ENCODE data around the gene SYT12. TPM values are rescaled to one million over a fixed set of nuclear protein-coding genes. Genes with fewer than 3 reads are reported as not detected.

Gene SYT12
- total and polyA plus RNA-seq, 2 donors (not counting 3 experiments of a cell fraction or from before 2014, with no cell fraction given): not detected

- FAIRE-seq (peak; percentile 15), DNase-seq (ENCODE audit: low read depth, low spot score) (peak; percentile 21)
- H3K27ac ChIP-seq (ENCODE audit: insufficient read depth, low read depth, low read length): no peak within 1 kb of the TSS
- no peak for TF ChIP-seq MYC (IDR thresholded peaks at IDR 0.05; ENCODE audit: low read depth, low read length)
- no peak for TF ChIP-seq JUN (IDR thresholded peaks at IDR 0.05; ENCODE audit: borderline replicate concordance, insufficient read depth, insufficient read length, low read depth)
- H3K4me1 ChIP-seq (ENCODE audit: control insufficient read depth, extremely low read depth, insufficient read depth, low read length): peaks cover 23% of the 10 kb centered on the region
- no peaks in the 10 kb centered on the region for H4K20me1 ChIP-seq (replicated peaks; ENCODE audit: control insufficient read depth, extremely low read depth, insufficient read depth, low read length)
- intact Hi-C loops (cut with micrococcal nuclease): no loop called here
- no peak within 1 kb of the TSS for H3K9ac ChIP-seq (replicated peaks; ENCODE audit: extremely low read depth, insufficient read depth, low read length)
- H3K9me1 ChIP-seq (replicated peaks; ENCODE audit: control insufficient read depth, extremely low read depth, insufficient read depth, low read length): no peaks in the 10 kb centered on the region
- POLR2A ChIA-PET: no interaction called here
- H3K9me3 ChIP-seq (replicated peaks; ENCODE audit: control insufficient read depth, insufficient read depth, low read length): no peaks in the 10 kb centered on the region
- H3K4me2 ChIP-seq (ENCODE audit: insufficient read depth, low read length): peak within 1 kb of the TSS; percentile 45
- H3K79me2 ChIP-seq (ENCODE audit: control insufficient read depth, insufficient read depth, low read length): no peaks in the 10 kb centered on the region
- BruUV-seq (replicated peaks): no TSS peak
- CTCF ChIA-PET: interaction anchor here (0.7 to 7.5 kb wide), 4 partner anchors 15 to 173 kb away, joined by 3 to 129 read pairs (median 4); no protein-coding TSS in a partner anchor
- peak within 1 kb of the TSS; percentile 86 for H2AFZ ChIP-seq (ENCODE audit: low read depth, low read length)
- no peaks in the 10 kb centered on the region for H3K36me3 ChIP-seq (ENCODE audit: control insufficient read depth in 2 of 2, extremely low read depth in 1 of 2, insufficient read depth in 2 of 2, low read length in 2 of 2)
- H3K4me3 ChIP-seq (replicated peaks in 1 of 3; ENCODE audit: insufficient read depth in 1 of 3, low read depth in 1 of 3, low read length in 3 of 3): peak within 1 kb of the TSS in 2 of 3 experiments; percentile 41 to 62
- dilution Hi-C loops (cut with MboI; ENCODE audit: extremely low pct_ligation_motif_present, low sequenced_read_pairs): no loop called here
- H3K27me3 ChIP-seq (ENCODE audit: control insufficient read depth in 2 of 2, insufficient read depth in 2 of 2, low read length in 2 of 2): peaks cover 0 to 3% of the 10 kb centered on the region in 2 experiments
These were observed 33.6 kb downstream of the SYT12 start, which contains the start of gene RHOD for GRCh38 chr11:67056267-67057204. Gene RHOD, plus strand, starts transcription at chr11:67056847. Its CDS starts 56 bp downstream, at chr11:67056903.

GRCh38 chr11:67057205-67057672 lies 34.3 kb downstream of the SYT12 start:
- Histone ChIP-seq H3K4me3 (replicated peaks in 1 of 3; ENCODE audit: insufficient read depth in 1 of 3, low read depth in 1 of 3, low read length in 3 of 3) (peak overlapping the region in 2 of 3 experiments; percentile 41 to 62), H3K4me1 (ENCODE audit: control insufficient read depth, extremely low read depth, insufficient read depth, low read length) (peaks cover 23% of the 10 kb centered on the region)
- dilution Hi-C loops (cut with MboI; ENCODE audit: extremely low pct_ligation_motif_present, low sequenced_read_pairs): no loop called here

More at GRCh38 chr11:67057205-67057672, 34.3 kb downstream of the SYT12 start:
- intact Hi-C loops (cut with micrococcal nuclease): no loop called here
- H4K20me1 ChIP-seq (replicated peaks; ENCODE audit: control insufficient read depth, extremely low read depth, insufficient read depth, low read length): no peaks in the 10 kb centered on the region
- ChIA-PET POLR2A (no interaction called here), CTCF (interaction anchor here (0.7 to 7.5 kb wide), 2 partner anchors 14 to 24 kb away, joined by 3 to 129 read pairs; no protein-coding TSS in a partner anchor)
- no peak overlapping the region for H3K9ac ChIP-seq (replicated peaks; ENCODE audit: extremely low read depth, insufficient read depth, low read length)
- H3K79me2 ChIP-seq (ENCODE audit: control insufficient read depth, insufficient read depth, low read length): no peaks in the 10 kb centered on the region
- no peaks in the 10 kb centered on the region for H3K36me3 ChIP-seq (ENCODE audit: control insufficient read depth in 2 of 2, extremely low read depth in 1 of 2, insufficient read depth in 2 of 2, low read length in 2 of 2)
- H2AFZ ChIP-seq (ENCODE audit: low read depth, low read length): peak overlapping the region; percentile 86
- H3K4me2 ChIP-seq (ENCODE audit: insufficient read depth, low read length): peak overlapping the region; percentile 39
- no peaks in the 10 kb centered on the region for H3K9me3 ChIP-seq (replicated peaks; ENCODE audit: control insufficient read depth, insufficient read depth, low read length)
- no peaks in the 10 kb centered on the region for H3K9me1 ChIP-seq (replicated peaks; ENCODE audit: control insufficient read depth, extremely low read depth, insufficient read depth, low read length)
- no peak for FAIRE-seq
- no peak for TF ChIP-seq EZH2 (IDR thresholded peaks at IDR 0.05; ENCODE audit: borderline replicate concordance, low read depth, low read length, severe bottlenecking)
- TF ChIP-seq JUN (IDR thresholded peaks at IDR 0.05; ENCODE audit: borderline replicate concordance, insufficient read depth, insufficient read length, low read depth): no peak
- TF ChIP-seq FOS (IDR thresholded peaks at IDR 0.05; ENCODE audit: borderline replicate concordance, insufficient read depth, low read length): no peak
- TF ChIP-seq CTCF (IDR thresholded peaks at IDR 0.05; ENCODE audit: extremely low read depth in 1 of 2, insufficient read depth in 1 of 2, low read depth in 1 of 2, low read length in 2 of 2): no peak
- H3K27me3 ChIP-seq (ENCODE audit: control insufficient read depth in 2 of 2, insufficient read depth in 2 of 2, low read length in 2 of 2): no peaks in the 10 kb centered on the region
- BruUV-seq (replicated peaks): TSS peak; percentile 16
- DNase-seq (ENCODE audit: low read depth, low spot score): no peak
- H3K27ac ChIP-seq (ENCODE audit: insufficient read depth, low read depth, low read length): no peak overlapping the region
